Right forelimb (tissue), 1 donor: Measurements from ENCODE around the gene MLF1.

Experiments used
- DNase-seq: peaks from one replicate; pipeline ENCODE4 v3.0.0-alpha.2; 2018

The MLF1 gene

DNA sequence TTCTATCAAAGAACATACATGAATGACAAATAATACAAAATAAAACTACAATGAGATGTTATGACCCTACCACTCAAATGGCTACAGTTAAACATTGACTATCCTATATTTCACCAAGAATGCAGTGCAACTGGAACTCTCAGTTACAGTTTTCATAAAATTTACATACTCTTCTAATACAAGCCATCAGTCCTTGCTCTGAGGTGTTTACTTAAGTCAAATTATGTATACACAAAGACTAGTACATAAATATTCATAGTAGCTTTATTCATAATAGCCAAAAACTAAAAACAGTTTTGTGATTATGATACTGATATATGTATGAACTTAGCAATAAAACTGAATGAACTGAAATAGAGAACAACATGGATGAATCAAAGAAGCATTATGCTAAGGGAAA, 19.2 kb downstream of the MLF1 start:
- no peak for DNase-seq

DNA sequence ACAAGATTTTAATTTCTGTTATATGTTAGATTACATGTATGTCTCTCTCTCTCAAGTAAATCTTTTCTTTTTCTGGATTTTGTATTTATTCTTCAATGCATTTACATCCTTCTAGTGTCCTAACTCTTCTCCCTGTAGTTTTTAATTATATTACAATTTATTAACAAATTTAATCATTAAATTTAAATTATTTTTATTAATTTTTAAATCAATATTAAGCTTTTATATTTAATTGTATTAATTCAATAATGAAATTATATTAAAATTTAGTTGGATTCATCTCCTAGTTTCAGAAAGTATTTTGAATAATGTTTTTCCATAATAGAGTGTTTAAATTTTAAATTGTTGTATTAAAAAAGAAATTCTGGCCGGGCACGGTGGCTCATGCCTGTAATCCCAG, 29.8 kb downstream of the MLF1 start:
- no peak for DNase-seq

DNA sequence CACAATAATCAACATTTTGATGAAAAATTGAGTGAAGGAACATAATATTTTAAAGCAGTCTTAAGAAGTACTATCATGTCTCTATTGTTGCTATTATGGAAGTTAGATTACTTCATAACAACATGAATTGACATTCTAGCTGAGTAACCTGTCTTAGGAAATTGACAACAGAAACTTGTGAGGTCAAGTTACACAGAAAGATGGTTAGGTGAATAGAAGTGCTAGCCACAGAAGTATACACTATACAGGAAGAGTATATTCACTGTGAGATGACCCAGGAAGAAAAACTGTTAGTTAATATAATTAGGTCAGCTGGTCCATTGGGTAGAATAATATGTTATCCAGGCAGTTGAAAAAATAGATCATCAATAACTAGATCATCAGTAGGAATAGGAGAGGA, 31.2 kb downstream of the MLF1 start:
- DNase-seq: no peak

DNA sequence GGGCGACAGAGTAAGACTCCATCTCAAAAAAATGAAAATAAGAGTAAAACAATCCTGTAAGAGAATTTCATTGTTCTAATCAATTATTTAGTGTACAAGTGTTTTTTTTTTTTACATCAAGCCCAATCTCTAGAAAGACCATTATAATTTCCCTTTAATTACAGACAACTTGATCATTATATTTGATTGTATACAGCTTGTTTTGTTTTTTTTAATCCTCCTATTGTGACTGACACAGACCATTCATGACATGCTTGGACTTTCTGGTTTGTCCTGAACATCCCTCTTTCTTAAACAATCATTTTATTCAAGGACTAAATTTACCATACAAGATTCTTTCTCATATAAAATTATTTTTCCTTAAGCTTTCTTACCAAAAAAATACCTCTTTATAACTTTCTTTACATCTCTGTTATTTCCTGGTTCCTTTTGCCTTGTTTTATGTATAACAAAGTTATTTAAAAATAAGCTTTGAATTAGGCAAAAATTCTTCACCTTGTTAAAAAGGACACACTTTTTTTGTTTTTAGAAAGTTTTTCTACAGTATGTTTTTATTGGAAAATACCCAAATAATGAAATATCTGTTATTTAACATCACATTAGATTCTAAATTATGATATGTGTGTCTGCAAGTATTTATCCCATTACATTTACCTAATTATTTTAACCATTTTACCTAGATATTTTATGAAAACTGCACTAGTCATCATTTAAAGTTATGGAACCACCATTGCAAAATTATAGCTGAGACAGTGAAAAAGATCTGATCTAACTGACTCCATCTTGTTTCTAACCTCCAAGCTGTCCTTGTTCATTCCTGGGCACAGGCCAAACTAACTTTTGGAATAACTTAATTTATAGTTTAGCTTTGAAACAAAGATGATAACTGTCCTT, 47.2 kb downstream of the MLF1 start:
- DNase-seq: no peak

DNA sequence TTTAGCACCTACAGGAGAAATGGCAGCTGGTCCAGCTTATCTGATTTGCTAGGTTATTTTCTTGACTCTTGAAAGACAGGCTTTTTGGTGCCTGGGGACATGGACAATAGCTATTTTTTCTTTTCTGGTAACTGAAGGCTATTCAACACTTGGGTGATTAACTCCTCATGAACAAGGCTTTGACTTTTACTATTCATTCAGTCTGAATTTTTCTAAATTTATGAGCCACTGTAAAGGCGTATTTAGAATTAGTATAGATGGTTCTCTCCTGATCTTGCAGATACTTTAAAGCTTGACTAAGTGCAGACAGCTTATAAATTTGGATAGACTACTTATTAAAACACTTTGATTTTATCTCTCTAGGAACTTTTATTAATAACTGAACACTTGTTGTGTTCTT, 54.9 kb downstream of the MLF1 start:
- no peak for DNase-seq

DNA sequence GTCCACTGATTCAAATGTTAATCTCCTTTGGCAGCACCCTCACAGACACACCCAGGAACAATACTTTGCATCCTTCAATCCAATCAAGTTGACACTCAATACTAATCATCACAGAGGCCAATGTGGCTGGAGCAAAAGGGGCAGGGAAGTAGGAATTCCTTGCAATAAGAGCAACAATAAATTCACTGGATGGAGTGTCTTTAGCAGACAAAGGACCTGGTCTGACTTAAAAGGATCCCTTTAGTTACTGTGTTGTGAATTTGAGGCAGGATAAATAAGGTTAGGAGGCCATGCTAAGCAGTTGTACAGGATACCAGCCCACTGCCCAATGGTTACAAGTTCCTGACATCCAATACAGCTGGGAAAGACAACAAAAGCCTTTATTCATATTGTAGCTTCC, 61.0 kb downstream of the MLF1 start:
- no peak for DNase-seq

DNA sequence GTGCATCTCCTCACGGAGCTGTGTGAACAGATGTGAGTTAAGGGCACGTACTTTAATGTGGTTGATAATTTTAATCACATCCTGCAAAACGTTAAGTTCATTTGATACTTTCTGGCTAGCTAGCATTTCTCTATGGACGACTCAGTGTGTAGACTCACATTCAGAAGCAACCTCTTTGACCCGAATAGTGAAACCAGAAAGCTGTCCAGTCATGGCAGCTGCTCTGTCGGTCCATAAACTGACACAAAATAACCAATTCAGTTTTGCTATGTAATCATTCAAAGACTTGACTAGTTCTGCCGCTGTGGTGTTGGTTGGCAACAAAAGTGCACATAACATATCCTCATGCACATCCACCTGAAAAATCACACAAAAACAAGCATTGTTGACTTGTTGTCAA, 69.7 kb downstream of the MLF1 start:
- no peak for DNase-seq

DNA sequence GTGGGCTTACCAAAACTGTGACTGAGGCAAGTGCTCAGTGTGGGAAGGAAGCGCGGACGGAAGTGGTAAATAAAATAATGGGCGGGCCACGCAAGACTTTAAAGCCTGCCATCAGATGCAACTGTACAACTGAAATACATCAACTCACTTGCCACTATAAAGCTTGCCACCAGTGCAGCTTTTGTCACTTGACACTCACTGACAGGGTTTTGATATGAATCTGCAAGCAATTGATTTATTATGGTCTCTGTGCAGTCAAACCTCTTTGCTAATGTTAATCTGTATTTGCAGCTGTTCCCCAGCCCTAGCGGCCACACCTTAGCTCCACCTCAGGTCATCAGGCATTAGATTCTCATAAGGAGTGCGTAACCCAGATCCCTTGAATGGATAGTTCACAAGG, 71.0 kb downstream of the MLF1 start:
- DNase-seq: no peak

DNA sequence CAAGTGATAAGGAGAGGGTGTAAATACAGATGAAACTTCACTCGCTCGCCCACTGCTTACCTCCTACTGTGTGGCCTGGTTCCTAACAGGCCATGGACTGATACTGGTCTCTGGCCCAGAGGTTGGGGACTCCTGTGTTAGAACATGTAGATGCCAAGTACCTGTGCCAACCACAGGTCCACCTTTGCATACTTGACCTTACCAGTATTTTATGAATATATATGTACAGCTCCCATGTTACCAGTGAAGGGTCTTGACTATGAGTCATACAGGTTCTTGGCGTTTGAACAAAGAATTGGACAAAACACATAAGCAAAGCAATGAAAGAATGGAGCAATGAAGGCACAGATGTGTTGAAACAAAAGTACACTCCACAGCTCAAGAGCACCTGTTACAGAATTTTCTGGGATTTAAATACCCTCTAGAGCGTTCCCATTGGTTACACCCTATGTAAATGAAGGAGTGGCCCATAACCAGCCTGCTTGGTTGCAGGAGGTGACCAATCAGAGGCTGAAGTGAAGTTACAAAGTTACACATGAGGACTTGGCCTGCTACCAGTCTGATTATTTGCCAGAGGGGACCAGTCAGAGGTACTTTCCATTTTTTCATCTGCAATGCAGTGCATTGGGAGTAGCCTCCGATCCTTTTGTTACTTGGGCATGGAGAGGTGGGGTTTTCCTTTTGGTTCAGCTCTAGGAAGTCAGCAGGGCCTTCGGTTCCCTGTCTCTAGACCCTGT, 71.6 kb downstream of the MLF1 start:
- DNase-seq: no peak

DNA sequence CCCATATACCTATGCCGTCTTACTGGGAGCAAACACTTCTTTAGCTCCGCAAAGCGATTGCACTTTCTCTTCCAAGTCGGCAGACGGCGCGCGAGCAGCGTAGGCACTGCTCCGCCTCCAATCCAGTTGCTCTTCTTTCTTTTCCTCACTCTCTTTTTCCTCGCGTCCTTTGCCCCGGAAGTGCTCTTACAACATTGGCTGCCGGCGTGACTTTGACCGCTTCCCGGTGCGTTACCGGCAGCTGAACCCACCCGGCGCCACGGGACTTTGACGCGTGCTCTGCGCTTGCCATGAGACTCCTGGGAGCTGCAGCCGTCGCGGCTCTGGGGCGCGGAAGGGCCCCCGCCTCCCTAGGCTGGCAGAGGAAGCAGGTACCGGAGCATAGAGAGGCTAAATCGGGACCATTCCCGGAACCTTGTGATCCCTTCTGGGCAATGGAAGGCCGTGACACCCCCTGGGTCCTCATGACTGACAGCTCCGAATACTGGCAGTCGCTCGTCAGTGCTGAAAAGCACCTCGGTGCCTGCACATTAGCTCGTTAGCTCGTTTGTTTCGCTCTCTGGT, 73.4 kb downstream of the MLF1 start, which contains the start of gene GFM1:
GFM1 (plus strand) TSS at position 183 of the 564 bp plus-strand sequence; CDS start at position 291, 108 bp downstream.
- DNase-seq: peak; percentile 93

DNA sequence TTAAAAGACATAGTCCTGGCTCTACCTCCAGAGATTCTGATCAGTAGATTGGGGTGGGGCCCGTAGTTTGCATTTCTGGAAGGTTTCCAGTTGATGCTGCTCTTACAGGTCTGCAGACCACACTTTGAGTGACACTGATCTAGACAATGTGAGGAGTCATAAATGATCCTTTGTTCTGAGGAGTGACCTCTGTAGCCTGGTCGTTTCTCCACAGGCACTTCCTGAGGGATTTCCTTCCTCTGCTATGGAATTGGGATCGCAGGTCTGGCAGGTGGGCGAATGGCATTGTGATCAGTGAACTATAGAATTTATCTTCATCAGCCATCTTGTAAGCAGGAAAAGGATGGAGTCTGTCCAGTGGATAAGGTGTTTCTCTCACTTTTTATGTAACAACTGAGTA, 78.8 kb downstream of the MLF1 start:
- DNase-seq: no peak

DNA sequence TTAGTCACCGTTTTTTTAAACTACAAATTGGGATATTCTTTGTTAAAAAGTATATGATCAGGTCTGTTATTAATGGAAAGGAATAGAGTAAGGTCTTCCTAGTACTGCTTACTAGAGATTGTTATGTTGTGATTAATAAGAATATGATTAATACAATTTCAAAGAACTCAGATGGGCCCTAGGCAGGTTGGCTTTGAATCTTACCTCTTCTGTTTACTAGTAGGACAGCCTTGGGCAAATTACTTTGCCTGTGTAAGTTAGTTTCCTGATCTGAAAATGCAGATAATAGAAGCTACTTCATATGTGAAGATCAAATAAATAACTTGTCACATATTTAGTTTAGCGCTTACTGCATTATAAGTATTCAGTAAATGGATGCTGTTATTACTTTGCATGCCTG, 80.2 kb downstream of the MLF1 start:
- DNase-seq: no peak

DNA sequence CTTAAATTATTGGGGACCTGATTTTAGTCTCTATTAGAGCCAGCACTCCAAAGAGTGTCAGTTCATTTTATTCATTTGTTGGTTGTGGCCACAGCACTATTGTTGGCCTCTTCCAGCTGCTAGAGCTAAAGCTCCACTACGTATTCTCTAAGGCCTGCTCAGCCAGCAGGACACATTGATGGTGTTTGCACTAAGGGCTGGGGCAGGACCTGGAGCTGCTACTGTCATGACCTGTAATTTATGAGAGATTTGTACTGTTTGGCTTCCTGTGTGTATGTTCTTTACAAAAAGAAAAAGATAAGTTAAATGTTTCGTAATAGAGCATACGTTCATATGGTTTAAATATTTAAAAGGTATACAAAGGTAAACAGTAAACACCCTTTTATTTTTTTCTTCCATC, 81.5 kb downstream of the MLF1 start:
- DNase-seq: no peak
